Measurements from ENCODE around the gene LNX2.
A peak's percentile ranks its signal among the peaks of the same experiment; 100 is the strongest.

LNX2 gene

GRCh38 chr13:27504128-27504867, 116.0 kb downstream of the LNX2 start:
- DNase-seq (ENCODE audit: low spot score): no peak

- no peak for DNase-seq (ENCODE audit: low spot score)
Observed at GRCh38 chr13:27500806-27501534, 119.4 kb downstream of the LNX2 start.

GRCh38 chr13:27497563-27498230, 122.6 kb downstream of the LNX2 start:
- DNase-seq (ENCODE audit: low spot score): no peak

GRCh38 chr13:27496536-27497273, 123.6 kb downstream of the LNX2 start:
- DNase-seq (ENCODE audit: low spot score): peak; percentile 10

- DNase-seq (ENCODE audit: low spot score): no peak
Observed at GRCh38 chr13:27496006-27496405, 124.3 kb downstream of the LNX2 start.

Data from NAMALWA (cell line).